Measurements from ENCODE around the gene LKAAEAR1.

The LKAAEAR1 gene

DNA sequence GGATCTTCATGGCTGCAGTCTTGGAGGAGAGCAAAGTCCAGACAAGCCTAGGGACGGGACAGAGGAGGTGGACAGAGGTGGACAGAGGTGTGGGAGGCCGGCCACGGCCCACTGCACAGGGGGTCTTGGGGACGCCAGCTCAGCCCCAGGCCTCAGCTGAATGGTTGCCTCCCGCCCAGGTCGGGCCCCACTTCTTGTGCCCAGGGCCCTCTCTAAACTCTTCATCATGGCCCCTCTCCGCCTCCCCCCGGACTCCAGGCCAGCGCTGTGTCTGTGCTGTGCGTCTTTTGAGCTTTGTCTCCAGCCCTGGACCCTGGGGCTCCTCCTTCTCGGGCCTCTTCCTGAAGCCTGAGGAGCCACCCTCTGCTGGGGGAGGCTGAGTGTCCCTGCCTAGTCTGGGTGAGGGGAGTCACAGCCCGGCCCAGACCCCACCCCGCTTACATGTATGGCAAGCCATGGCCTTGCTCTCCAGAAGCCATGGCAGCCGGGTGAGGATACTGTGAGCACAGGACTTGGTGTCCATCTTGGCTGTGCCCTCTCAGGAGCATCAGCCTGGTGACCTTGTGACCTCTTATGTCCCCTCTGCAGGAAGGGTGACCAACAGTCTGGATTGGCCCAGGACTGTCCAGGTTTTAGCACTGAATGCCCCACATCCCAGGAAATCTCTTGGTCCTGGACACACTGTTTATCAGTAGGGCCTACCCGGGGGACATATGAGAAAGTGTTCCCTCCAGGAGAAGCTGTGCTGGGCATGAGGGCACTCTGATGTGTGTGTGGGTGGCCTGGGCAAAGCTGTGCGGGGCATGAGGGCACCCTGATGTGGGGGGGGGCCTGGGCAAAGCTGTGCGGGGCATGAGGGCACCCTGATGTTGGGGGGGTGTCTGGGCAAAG lies 32.6 kb upstream of the LKAAEAR1 start:
- TF ChIP-seq RARB (CRISPR knock-in tag; IDR thresholded peaks at IDR 0.05) = no peak
- TF ChIP-seq SNAI2 (CRISPR knock-in tag; IDR thresholded peaks at IDR 0.05) = no peak
- TF ChIP-seq TCF4 (CRISPR knock-in tag; IDR thresholded peaks at IDR 0.05; ENCODE audit: borderline replicate concordance) = no peak
- TF ChIP-seq ISL1 (CRISPR knock-in tag; IDR thresholded peaks at IDR 0.05) = no peak
- no peak for TF ChIP-seq ESRRG (CRISPR knock-in tag; IDR thresholded peaks at IDR 0.05)
- TF ChIP-seq GLIS3 (CRISPR knock-in tag; IDR thresholded peaks at IDR 0.05) = no peak
- no peak for TF ChIP-seq OSR1 (CRISPR knock-in tag; IDR thresholded peaks at IDR 0.05)
- no peak for TF ChIP-seq ZNF565 (CRISPR knock-in tag; conservative IDR thresholded peaks at IDR 0.05; ENCODE audit: low read depth)
- TF ChIP-seq, protein P1, sequence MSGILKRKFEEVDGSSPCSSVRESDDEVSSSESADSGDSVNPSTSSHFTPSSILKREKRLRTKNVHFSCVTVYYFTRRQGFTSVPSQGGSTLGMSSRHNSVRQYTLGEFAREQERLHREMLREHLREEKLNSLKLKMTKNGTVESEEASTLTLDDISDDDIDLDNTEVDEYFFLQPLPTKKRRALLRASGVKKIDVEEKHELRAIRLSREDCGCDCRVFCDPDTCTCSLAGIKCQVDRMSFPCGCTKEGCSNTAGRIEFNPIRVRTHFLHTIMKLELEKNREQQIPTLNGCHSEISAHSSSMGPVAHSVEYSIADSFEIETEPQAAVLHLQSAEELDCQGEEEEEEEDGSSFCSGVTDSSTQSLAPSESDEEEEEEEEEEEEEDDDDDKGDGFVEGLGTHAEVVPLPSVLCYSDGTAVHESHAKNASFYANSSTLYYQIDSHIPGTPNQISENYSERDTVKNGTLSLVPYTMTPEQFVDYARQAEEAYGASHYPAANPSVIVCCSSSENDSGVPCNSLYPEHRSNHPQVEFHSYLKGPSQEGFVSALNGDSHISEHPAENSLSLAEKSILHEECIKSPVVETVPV (CRISPR knock-in tag; IDR thresholded peaks at IDR 0.05) = no peak
- TF ChIP-seq TOX (CRISPR knock-in tag; IDR thresholded peaks at IDR 0.05; ENCODE audit: borderline replicate concordance) = no peak
- no peak for TF ChIP-seq ZFP3 (CRISPR knock-in tag; IDR thresholded peaks at IDR 0.05)
- TF ChIP-seq PPARA (CRISPR knock-in tag; IDR thresholded peaks at IDR 0.05; ENCODE audit: borderline replicate concordance) = no peak
- no peak for TF ChIP-seq CREB5 (CRISPR knock-in tag; IDR thresholded peaks at IDR 0.05; ENCODE audit: low read depth)
- no peak for TF ChIP-seq BACH2 (CRISPR knock-in tag; IDR thresholded peaks at IDR 0.05; ENCODE audit: borderline replicate concordance)
- no peak for TF ChIP-seq TSHZ2 (CRISPR knock-in tag; IDR thresholded peaks at IDR 0.05)
- no peak for TF ChIP-seq ARNTL (CRISPR knock-in tag; IDR thresholded peaks at IDR 0.05; ENCODE audit: borderline replicate concordance, low read depth)
- TF ChIP-seq, protein P2, sequence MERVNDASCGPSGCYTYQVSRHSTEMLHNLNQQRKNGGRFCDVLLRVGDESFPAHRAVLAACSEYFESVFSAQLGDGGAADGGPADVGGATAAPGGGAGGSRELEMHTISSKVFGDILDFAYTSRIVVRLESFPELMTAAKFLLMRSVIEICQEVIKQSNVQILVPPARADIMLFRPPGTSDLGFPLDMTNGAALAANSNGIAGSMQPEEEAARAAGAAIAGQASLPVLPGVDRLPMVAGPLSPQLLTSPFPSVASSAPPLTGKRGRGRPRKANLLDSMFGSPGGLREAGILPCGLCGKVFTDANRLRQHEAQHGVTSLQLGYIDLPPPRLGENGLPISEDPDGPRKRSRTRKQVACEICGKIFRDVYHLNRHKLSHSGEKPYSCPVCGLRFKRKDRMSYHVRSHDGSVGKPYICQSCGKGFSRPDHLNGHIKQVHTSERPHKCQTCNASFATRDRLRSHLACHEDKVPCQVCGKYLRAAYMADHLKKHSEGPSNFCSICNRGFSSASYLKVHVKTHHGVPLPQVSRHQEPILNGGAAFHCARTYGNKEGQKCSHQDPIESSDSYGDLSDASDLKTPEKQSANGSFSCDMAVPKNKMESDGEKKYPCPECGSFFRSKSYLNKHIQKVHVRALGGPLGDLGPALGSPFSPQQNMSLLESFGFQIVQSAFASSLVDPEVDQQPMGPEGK (CRISPR knock-in tag; IDR thresholded peaks at IDR 0.05; ENCODE audit: borderline replicate concordance) = no peak
- TF ChIP-seq ZC3H10 (CRISPR knock-in tag; IDR thresholded peaks at IDR 0.05) = no peak
- no peak for TF ChIP-seq ZNF70 (CRISPR knock-in tag; IDR thresholded peaks at IDR 0.05)
- TF ChIP-seq ZNF8 (CRISPR knock-in tag; IDR thresholded peaks at IDR 0.05) = no peak
- ATAC-seq = no peak

GRCh38 chr20:64116016-64116415 lies 31.8 kb upstream of the LKAAEAR1 start:
- no peak for ATAC-seq
- TF ChIP-seq, protein P3, sequence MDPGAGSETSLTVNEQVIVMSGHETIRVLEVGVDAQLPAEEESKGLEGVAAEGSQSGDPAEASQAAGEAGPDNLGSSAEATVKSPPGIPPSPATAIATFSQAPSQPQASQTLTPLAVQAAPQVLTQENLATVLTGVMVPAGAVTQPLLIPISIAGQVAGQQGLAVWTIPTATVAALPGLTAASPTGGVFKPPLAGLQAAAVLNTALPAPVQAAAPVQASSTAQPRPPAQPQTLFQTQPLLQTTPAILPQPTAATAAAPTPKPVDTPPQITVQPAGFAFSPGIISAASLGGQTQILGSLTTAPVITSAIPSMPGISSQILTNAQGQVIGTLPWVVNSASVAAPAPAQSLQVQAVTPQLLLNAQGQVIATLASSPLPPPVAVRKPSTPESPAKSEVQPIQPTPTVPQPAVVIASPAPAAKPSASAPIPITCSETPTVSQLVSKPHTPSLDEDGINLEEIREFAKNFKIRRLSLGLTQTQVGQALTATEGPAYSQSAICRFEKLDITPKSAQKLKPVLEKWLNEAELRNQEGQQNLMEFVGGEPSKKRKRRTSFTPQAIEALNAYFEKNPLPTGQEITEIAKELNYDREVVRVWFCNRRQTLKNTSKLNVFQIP (CRISPR knock-in tag; IDR thresholded peaks at IDR 0.05; ENCODE audit: borderline replicate concordance, low read depth) = no peak
- TF ChIP-seq ZNF70 (CRISPR knock-in tag; IDR thresholded peaks at IDR 0.05) (no peak), CSDC2 (CRISPR knock-in tag; IDR thresholded peaks at IDR 0.05) (no peak), ZC3H10 (CRISPR knock-in tag; IDR thresholded peaks at IDR 0.05) (no peak), OSR1 (CRISPR knock-in tag; IDR thresholded peaks at IDR 0.05) (no peak), BACH2 (CRISPR knock-in tag; IDR thresholded peaks at IDR 0.05; ENCODE audit: borderline replicate concordance) (no peak), GLIS3 (CRISPR knock-in tag; IDR thresholded peaks at IDR 0.05) (no peak), ZNF565 (CRISPR knock-in tag; conservative IDR thresholded peaks at IDR 0.05; ENCODE audit: low read depth) (no peak), ISL1 (CRISPR knock-in tag; IDR thresholded peaks at IDR 0.05) (no peak), RARB (CRISPR knock-in tag; IDR thresholded peaks at IDR 0.05) (no peak), CREB5 (CRISPR knock-in tag; IDR thresholded peaks at IDR 0.05; ENCODE audit: low read depth) (no peak)
- TF ChIP-seq, protein P1 (CRISPR knock-in tag; IDR thresholded peaks at IDR 0.05) = no peak

Data from SK-N-SH treated with all-trans-retinoic acid at 6 μM for 48 hours (cell line).